Spleen (tissue), 11 donors: ENCODE results near the gene MLYCD. TPM values are rescaled to one million over a fixed set of nuclear protein-coding genes. Genes with fewer than 3 reads are reported as not detected.

ENCODE experiments used
- DNase-seq: peaks from one replicate; pipeline ENCODE4 v3.0.0-alpha.2; 2020
- H3K27ac ChIP-seq, 8 donors: fragments of 200-600 bp; sonication (generic) in 7 of 8; 1 replicate in 4 of 8; 2 replicates in 4 of 8; pipeline versions ENCODE4 v1.5.0 to v1.8.0; 2016 to 2021; ENCODE audit warnings: inconsistent platforms in 4 of 8, mild to moderate bottlenecking in 4 of 8, moderate library complexity in 1 of 8
- H3K27me3 ChIP-seq, 7 donors: fragments of 200-600 bp; sonication (generic) in 6 of 7; replicated peaks in 1 of 7; 1 replicate in 4 of 7; 2 replicates in 3 of 7; pipeline versions ENCODE4 v1.5.0 to v1.8.0; 2016 to 2021; ENCODE audit warnings: inconsistent platforms in 3 of 7, mild to moderate bottlenecking in 1 of 7
- H3K36me3 ChIP-seq, 6 donors: fragments of 200-600 bp; sonication (generic) in 5 of 6; 1 replicate in 4 of 6; 2 replicates in 2 of 6; pipeline versions ENCODE4 v1.5.0 to v1.8.0; 2016 to 2021; ENCODE audit warnings: inconsistent platforms in 2 of 6
- H3K4me1 ChIP-seq, 6 donors: fragments of 200-600 bp; sonication (generic) in 5 of 6; 1 replicate in 3 of 6; 2 replicates in 3 of 6; pipeline versions ENCODE4 v1.5.0 to v1.8.0; 2016 to 2021; ENCODE audit warnings: inconsistent platforms in 3 of 6
- H3K4me3 ChIP-seq, 8 donors: fragments of 200-600 bp; sonication (generic) in 7 of 8; 1 replicate in 4 of 8; 2 replicates in 4 of 8; pipeline versions ENCODE4 v1.5.0 to v1.8.0; 2016 to 2021; ENCODE audit warnings: inconsistent platforms in 4 of 8, mild to moderate bottlenecking in 4 of 8, moderate library complexity in 2 of 8
- H3K9me3 ChIP-seq, 8 donors: fragments of 200-600 bp; sonication (generic) in 7 of 8; 1 replicate in 4 of 8; 2 replicates in 4 of 8; pipeline versions ENCODE4 v1.5.0 to v1.8.0; 2016 to 2021; ENCODE audit warnings: inconsistent platforms in 4 of 8
- POLR2A ChIP-seq, 3 donors: fragments of 450-650 bp; IDR thresholded peaks; one replicate each; pipeline ENCODE4 v1.5.1; 2017; ENCODE audit warnings: antibody characterized with exemption in 3 of 3, mild to moderate bottlenecking in 1 of 3
- POLR2AphosphoS5 ChIP-seq, 3 donors: sonication (generic); formaldehyde crosslinking; IDR thresholded peaks; one replicate each; pipeline ENCODE4 v1.5.1; 2017; ENCODE audit warnings: antibody characterized with exemption in 3 of 3
- WGBS, 5 donors: extraction: QIAGEN DNeasy Blood & Tissue Kit in 3 of 5; methylation state at CpG; one replicate each; pipeline versions ENCODE4 v1.1.5 to v1.1.7; 2013 to 2018; 5-methylcytosine and 5-hydroxymethylcytosine counted together
- intact Hi-C: fragments of 100-400 bp; cut with DNase I; formaldehyde crosslinking; loops from one replicate; pipeline ENCODE4 v1.15.0; 2023; ENCODE audit warnings: low total_unique reads
- polyA plus RNA-seq, 3 donors: library from polyadenylated mRNA; stranded (reverse); fragments of 200-250 nt; gene quantifications; one replicate each; pipeline ENCODE4 v1.2.1, GENCODE V29; 2013
- total RNA-seq, 7 donors: library from RNA; depleted of rRNA in 3 of 7; stranded (reverse); fragments of >200 nt in 3 of 7; fragmentation: NEBNext Ultra II Directional in 4 of 7; extraction: Animal tissue kit (Norgen Biotek cat#: 25700) in 4 of 7; gene quantifications; one replicate each; pipeline versions ENCODE4 v1.1.0 to v1.2.1, GENCODE V29; 2016 to 2021
- TF ChIP-seq, protein P1 (sequence below), 11 experiments: fragments of 200-600 bp in 7 of 11; fragments of 450-650 bp in 4 of 11; sonication (generic) in 4 of 11; IDR thresholded peaks in 8 of 11; conservative IDR thresholded peaks in 3 of 11; 1 replicate in 7 of 11; 2 replicates in 4 of 11; pipeline versions ENCODE4 v1.4.0 to v1.8.0; 2016 to 2021; ENCODE audit warnings: antibody characterized with exemption in 11 of 11, inconsistent platforms in 4 of 11, mild to moderate bottlenecking in 1 of 11
- donor health status: healthy with polysubstance abuse.
- donor health status: DM: no; HTN: no; CAD: no; lungs with moderate emphysema.
- donor health status: DM: no; HTN: no; CAD: no.
- donor health status: Bipolar disorder and iron deficiency.
- donor health status: healthy.
- donor health status: DM: no; HTN: no; CAD: no.
- donor health status: DM: yes; HTN: yes; CAD: no.

The MLYCD gene
- total and polyA plus RNA-seq, 10 donors, result 2.0 to 14.3 (median 9.9) TPM

DNA sequence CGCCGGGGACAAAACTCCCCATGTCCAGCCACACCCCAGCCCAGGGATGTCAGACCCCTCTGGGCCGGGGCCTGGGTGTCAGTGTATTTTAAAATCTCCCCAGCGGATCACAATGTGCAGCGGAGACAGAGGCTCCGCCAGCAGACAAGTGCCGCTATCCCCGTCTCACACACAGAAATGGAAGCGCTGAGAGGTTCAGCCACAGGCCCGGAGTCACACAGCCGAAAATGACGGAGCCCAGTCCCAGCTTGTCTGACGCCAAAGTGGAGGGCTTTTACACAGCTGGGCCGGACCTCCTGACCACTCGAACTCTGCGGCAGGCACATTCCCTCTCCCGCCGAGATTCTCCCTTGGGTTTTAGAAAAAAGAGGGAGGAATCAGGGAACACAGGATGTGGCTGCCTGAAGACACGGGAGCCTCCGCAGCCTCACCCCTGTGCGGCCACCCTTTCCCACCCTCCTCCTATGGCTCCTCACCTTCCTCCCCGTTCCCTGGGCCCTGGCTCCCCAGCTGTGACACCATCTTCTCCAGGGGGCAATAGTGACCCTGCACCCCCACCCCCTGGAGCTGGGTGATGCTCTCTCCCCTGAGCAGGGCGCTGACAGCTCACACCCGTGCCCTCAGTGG lies 47.4 kb downstream of the MLYCD start:
- 83 to 93% (median 91%) methylated on average over 23 to 24 of the region's 24 CpGs for WGBS, 5 donors
- no peaks in the 10 kb centered on the region for H3K9me3 ChIP-seq
- TF ChIP-seq POLR2A (IDR thresholded peaks at IDR 0.05) (no peak), POLR2AphosphoS5 (IDR thresholded peaks at IDR 0.05) (no peak)
- TF ChIP-seq, protein P1, sequence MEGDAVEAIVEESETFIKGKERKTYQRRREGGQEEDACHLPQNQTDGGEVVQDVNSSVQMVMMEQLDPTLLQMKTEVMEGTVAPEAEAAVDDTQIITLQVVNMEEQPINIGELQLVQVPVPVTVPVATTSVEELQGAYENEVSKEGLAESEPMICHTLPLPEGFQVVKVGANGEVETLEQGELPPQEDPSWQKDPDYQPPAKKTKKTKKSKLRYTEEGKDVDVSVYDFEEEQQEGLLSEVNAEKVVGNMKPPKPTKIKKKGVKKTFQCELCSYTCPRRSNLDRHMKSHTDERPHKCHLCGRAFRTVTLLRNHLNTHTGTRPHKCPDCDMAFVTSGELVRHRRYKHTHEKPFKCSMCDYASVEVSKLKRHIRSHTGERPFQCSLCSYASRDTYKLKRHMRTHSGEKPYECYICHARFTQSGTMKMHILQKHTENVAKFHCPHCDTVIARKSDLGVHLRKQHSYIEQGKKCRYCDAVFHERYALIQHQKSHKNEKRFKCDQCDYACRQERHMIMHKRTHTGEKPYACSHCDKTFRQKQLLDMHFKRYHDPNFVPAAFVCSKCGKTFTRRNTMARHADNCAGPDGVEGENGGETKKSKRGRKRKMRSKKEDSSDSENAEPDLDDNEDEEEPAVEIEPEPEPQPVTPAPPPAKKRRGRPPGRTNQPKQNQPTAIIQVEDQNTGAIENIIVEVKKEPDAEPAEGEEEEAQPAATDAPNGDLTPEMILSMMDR (IDR thresholded peaks at IDR 0.05 in 8 of 11, conservative IDR thresholded peaks at IDR 0.05 in 3 of 11), result no peak

DNA sequence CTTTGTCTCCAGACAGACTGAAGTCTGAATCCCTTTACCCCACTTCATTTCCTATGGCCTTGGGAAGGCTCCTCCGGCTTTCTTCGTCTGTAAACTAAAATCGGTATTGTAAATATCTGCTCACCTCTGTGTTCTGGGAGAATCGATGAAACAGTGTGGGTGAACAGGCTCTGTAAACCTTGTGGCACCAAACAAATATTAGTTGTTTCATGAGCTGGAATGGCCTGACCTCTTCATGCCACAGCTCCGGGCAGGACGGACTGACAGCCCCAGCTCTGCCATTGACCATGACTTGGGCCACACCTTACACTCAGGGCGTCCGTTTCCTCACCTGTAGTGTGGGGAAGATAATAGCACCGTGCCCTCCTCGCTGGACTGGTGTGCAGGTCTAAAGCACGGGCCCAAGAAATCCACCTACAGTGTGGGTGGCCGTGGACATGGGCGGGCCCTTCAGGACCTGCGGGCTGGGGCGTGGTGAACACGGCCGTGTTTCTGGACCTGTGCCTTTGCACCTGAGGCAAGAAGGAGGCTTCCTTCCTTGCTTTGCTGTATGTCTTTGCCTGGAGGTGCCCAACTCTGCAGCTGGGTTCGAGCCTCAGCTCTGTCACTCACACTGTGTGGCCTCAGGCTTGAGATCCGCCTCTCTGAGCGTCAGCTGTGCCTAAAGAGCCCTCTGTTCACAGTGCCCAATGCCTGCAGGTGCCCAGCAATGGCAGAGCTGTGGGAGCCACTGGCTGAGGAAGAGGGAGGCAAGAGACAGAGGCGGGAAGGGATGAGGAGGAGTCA lies 48.1 kb downstream of the MLYCD start:
- Histone ChIP-seq H3K9me3 (no peaks in the 10 kb centered on the region), H3K27me3 (no peaks in the 10 kb centered on the region), H3K4me1 (peaks cover 0 to 15% (median 2%) of the 10 kb centered on the region in 6 donors), H3K4me3 (no peak overlapping the region), H3K27ac (no peak overlapping the region), H3K36me3 (no peaks in the 10 kb centered on the region)
- WGBS, 5 donors, result 68 to 90% (median 85%) methylated on average over 15 to 21 of the region's 21 CpGs
- no peak for DNase-seq
- intact Hi-C loops, result no loop called here
- no peak for TF ChIP-seq POLR2A (IDR thresholded peaks at IDR 0.05)
- no peak for TF ChIP-seq POLR2AphosphoS5 (IDR thresholded peaks at IDR 0.05)
- TF ChIP-seq, protein P1 (IDR thresholded peaks at IDR 0.05 in 8 of 11, conservative IDR thresholded peaks at IDR 0.05 in 3 of 11), result no peak

More for the DNA sequence above, 47.4 kb downstream of the MLYCD start:
- intact Hi-C loops, result no loop called here
- no peak for DNase-seq
- H3K4me3 ChIP-seq, result no peak overlapping the region
- peaks cover 0 to 15% (median 2%) of the 10 kb centered on the region in 6 donors for H3K4me1 ChIP-seq
- H3K27ac ChIP-seq, result no peak overlapping the region
- no peaks in the 10 kb centered on the region for H3K27me3 ChIP-seq
- no peaks in the 10 kb centered on the region for H3K36me3 ChIP-seq

DNA sequence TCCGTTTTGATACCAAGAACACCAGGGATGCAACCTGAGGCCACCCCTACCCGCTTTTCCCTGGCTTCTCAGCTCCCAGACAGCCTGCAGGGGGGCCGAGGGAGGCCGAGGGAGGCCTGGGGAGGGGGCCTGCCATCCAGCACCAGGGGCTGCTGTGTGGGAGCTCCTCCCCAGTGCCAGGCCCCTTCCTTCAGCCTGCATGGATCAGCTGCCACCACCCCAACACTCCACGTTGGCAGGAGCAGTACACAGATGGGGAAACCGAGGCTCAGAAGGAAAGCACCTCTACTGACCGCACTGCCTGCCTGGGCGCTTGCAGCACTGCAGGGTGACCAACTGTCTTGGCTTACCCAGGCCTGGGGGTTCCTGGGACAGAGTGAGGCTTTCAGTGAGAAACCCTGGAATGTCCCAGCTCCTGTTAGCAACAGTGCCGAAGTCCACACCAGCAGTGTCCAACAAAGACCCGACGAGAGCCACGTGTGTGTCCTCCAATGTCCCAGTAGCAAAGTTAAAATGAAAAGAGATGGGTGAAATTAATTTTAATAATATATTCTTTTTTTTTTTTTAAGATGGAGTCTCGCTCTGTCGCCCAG lies 48.8 kb downstream of the MLYCD start:
- Histone ChIP-seq H3K4me3 (no peak overlapping the region), H3K27ac (no peak overlapping the region), H3K36me3 (no peaks in the 10 kb centered on the region), H3K4me1 (peaks cover 0 to 15% (median 6%) of the 10 kb centered on the region in 6 donors), H3K27me3 (peaks cover 0 to 6% (median 0%) of the 10 kb centered on the region in 7 donors), H3K9me3 (no peaks in the 10 kb centered on the region)
- 81 to 92% (median 89%) methylated on average over 11 to 14 of the region's 14 CpGs for WGBS, 5 donors
- no peak for DNase-seq
- no peak for TF ChIP-seq POLR2AphosphoS5 (IDR thresholded peaks at IDR 0.05)
- no peak for TF ChIP-seq POLR2A (IDR thresholded peaks at IDR 0.05)
- TF ChIP-seq, protein P1 (IDR thresholded peaks at IDR 0.05 in 8 of 11, conservative IDR thresholded peaks at IDR 0.05 in 3 of 11), result no peak
- intact Hi-C loops, result no loop called here
